SU-DHL-6 (cell line): ENCODE results near the gene SLCO3A1.

Source experiments
- H2AFZ ChIP-seq: fragments of 200-600 bp; sonication (generic); 2 replicates; pipeline ENCODE4 v1.6.1; 2014; ENCODE audit warnings: low read depth, mild to moderate bottlenecking, moderate library complexity, mixed read lengths, antibody characterized with exemption, low read length; ENCODE audit not compliant: severe bottlenecking
- H3F3A ChIP-seq: fragments of 200-600 bp; shearing (Covaris generic); 2 replicates; pipeline ENCODE4 v1.6.0; 2016; ENCODE audit warnings: antibody characterized with exemption, mild to moderate bottlenecking; ENCODE audit not compliant: insufficient read depth
- H3K27ac ChIP-seq: fragments of 200-600 bp; sonication (generic); 2 replicates; pipeline ENCODE4 v1.5.1; 2016; ENCODE audit warnings: low read depth, mild to moderate bottlenecking, low read length, moderate library complexity, mixed read lengths
- H3K27me3 ChIP-seq: fragments of 200-600 bp; sonication (generic), shearing (Covaris generic); 2 replicates; pipeline ENCODE4 v1.6.0; 2014; ENCODE audit warnings: mild to moderate bottlenecking, low read length
- H3K36me3 ChIP-seq: fragments of 200-600 bp; sonication (generic); 2 replicates; pipeline ENCODE4 v1.6.1; 2014; ENCODE audit warnings: mild to moderate bottlenecking, low read length, mixed read lengths
- H3K4me2 ChIP-seq: fragments of 300-600, 200-600 bp; shearing (Covaris generic), sonication (generic); 2 replicates; pipeline ENCODE4 v1.6.0; 2014; ENCODE audit warnings: low read length, low read depth, mild to moderate bottlenecking; ENCODE audit not compliant: poor library complexity, severe bottlenecking
- H3K4me3 ChIP-seq: fragments of 200-600 bp; sonication (generic); 2 replicates; pipeline ENCODE4 v1.5.1; 2014; ENCODE audit warnings: antibody characterized with exemption, low read length, mild to moderate bottlenecking, mixed read lengths; ENCODE audit not compliant: insufficient read depth, poor library complexity, severe bottlenecking
- H3K79me2 ChIP-seq: fragments of 200-600 bp; sonication (generic); 2 replicates; pipeline ENCODE4 v1.6.1; 2014; ENCODE audit warnings: mild to moderate bottlenecking, low read length, moderate library complexity; ENCODE audit not compliant: insufficient read depth
- H3K9ac ChIP-seq: fragments of 200-600 bp; sonication (generic); 2 replicates; pipeline ENCODE4 v1.7.0; 2014; ENCODE audit warnings: mild to moderate bottlenecking, low read length
- H3K9me2 ChIP-seq: fragments of 200-600 bp; sonication (generic); replicated peaks from 2 replicates; pipeline ENCODE4 v1.6.1; 2014; ENCODE audit warnings: low read length; ENCODE audit not compliant: insufficient read depth
- H3K9me3 ChIP-seq: fragments of 200-600 bp; sonication (generic); 2 replicates; pipeline ENCODE4 v1.6.1; 2014; ENCODE audit warnings: low read length, mixed read lengths; ENCODE audit not compliant: insufficient read depth
- H4K20me1 ChIP-seq: fragments of 200-600 bp; sonication (generic); 2 replicates; pipeline ENCODE4 v1.6.1; 2014; ENCODE audit warnings: low read depth, mild to moderate bottlenecking, antibody characterized with exemption, low read length, moderate library complexity, mixed read lengths
- CTCF ChIP-seq: fragments of 200-600 bp; sonication (generic); IDR thresholded peaks from one replicate; pipeline ENCODE4 v1.5.1; 2017; ENCODE audit warnings: antibody characterized with exemption, mild to moderate bottlenecking, low read length, moderate library complexity; ENCODE audit not compliant: insufficient read depth, poor library complexity, severe bottlenecking
- EZH2phosphoT487 ChIP-seq: fragments of 200-600 bp; sonication (generic), shearing (Covaris generic); conservative IDR thresholded peaks from 2 replicates; pipeline ENCODE4 v1.6.1; 2018; ENCODE audit warnings: mild to moderate bottlenecking, antibody characterized with exemption, low read length, moderate library complexity, mixed read lengths

SLCO3A1 gene

GRCh38 chr15:91988655-91989054 is 135.1 kb downstream of the SLCO3A1 start:
- H3K9me2 ChIP-seq: no peaks in the 10 kb centered on the region
- no peak overlapping the region for H3K4me3 ChIP-seq
- H3K27ac ChIP-seq: no peak overlapping the region
- peaks cover 11% of the 10 kb centered on the region; the same call in 1 of the 2 replicates for H4K20me1 ChIP-seq
- H3K36me3 ChIP-seq: no peaks in the 10 kb centered on the region
- H3K79me2 ChIP-seq: no peaks in the 10 kb centered on the region
- H3K27me3 ChIP-seq: no peaks in the 10 kb centered on the region
- H3F3A ChIP-seq: no peaks in the 10 kb centered on the region
- no peak overlapping the region for H3K9ac ChIP-seq
- TF ChIP-seq EZH2phosphoT487: no peak
- TF ChIP-seq CTCF: no peak
- no peak overlapping the region for H2AFZ ChIP-seq
- no peaks in the 10 kb centered on the region for H3K9me3 ChIP-seq
- H3K4me2 ChIP-seq: no peak overlapping the region

- Histone ChIP-seq H3K79me2 (no peaks in the 10 kb centered on the region), H2AFZ (no peak overlapping the region), H3K36me3 (no peaks in the 10 kb centered on the region), H3K4me3 (no peak overlapping the region), H3K4me2 (no peak overlapping the region), H4K20me1 (peaks cover 11% of the 10 kb centered on the region; the same call in 1 of the 2 replicates), H3K9ac (no peak overlapping the region), H3K9me2 (no peaks in the 10 kb centered on the region), H3K9me3 (no peaks in the 10 kb centered on the region), H3F3A (no peaks in the 10 kb centered on the region), H3K27me3 (no peaks in the 10 kb centered on the region), H3K27ac (no peak overlapping the region)
- no peak for TF ChIP-seq EZH2phosphoT487
- no peak for TF ChIP-seq CTCF
These were observed 136.3 kb downstream of the SLCO3A1 start for GRCh38 chr15:91989821-91990220.

- Histone ChIP-seq H2AFZ (no peak overlapping the region), H3K9me3 (no peaks in the 10 kb centered on the region), H3K27ac (no peak overlapping the region), H3K27me3 (no peaks in the 10 kb centered on the region), H3K4me3 (no peak overlapping the region), H3K36me3 (no peaks in the 10 kb centered on the region), H3K9me2 (no peaks in the 10 kb centered on the region), H3F3A (no peaks in the 10 kb centered on the region), H3K4me2 (no peak overlapping the region), H3K9ac (no peak overlapping the region), H3K79me2 (no peaks in the 10 kb centered on the region), H4K20me1 (no peaks in the 10 kb centered on the region)
- TF ChIP-seq CTCF: no peak
- TF ChIP-seq EZH2phosphoT487: no peak
These were observed 139.4 kb downstream of the SLCO3A1 start for GRCh38 chr15:91992945-91993344.
